GM23338 (cell line): Measurements from ENCODE around the gene HPS3. TPM values are rescaled to one million over a fixed set of nuclear protein-coding genes. Genes with fewer than 3 reads are reported as not detected.

Source experiments
- ATAC-seq: fragments of 200-7000 bp; cut with Tn5 transposase; 3 replicates; pipeline ENCODE4 v1.9.1; 2020
- DNase-seq: peaks from one replicate; pipeline ENCODE4 v3.0.0-alpha.2; 2015; ENCODE audit warnings: low spot score
- H2AFZ ChIP-seq: fragments of 200-600 bp; sonication (generic); 2 replicates; pipeline ENCODE4 v1.8.0; 2016; ENCODE audit warnings: antibody characterized with exemption, mild to moderate bottlenecking, moderate library complexity
- H3F3A ChIP-seq: fragments of 200-600 bp; sonication (generic); replicated peaks from 2 replicates; pipeline ENCODE4 v1.8.0; 2017; ENCODE audit warnings: antibody characterized with exemption, mixed run types, low read depth
- H3K27ac ChIP-seq: fragments of 200-600 bp; sonication (generic); 2 replicates; pipeline ENCODE4 v1.6.1; 2016; ENCODE audit warnings: low read depth
- H3K27me3 ChIP-seq: fragments of 200-600 bp; sonication (generic); 2 replicates; pipeline ENCODE4 v1.8.0; 2016; ENCODE audit warnings: mild to moderate bottlenecking, mixed run types, moderate library complexity; ENCODE audit not compliant: insufficient read depth
- H3K36me3 ChIP-seq: fragments of 200-600 bp; sonication (generic); 2 replicates; pipeline ENCODE4 v1.8.0; 2016; ENCODE audit warnings: mild to moderate bottlenecking; ENCODE audit not compliant: insufficient read depth
- H3K4me1 ChIP-seq: fragments of 200-600 bp; sonication (generic); 2 replicates; pipeline ENCODE4 v1.8.0; 2016; ENCODE audit warnings: mild to moderate bottlenecking, moderate library complexity; ENCODE audit not compliant: insufficient read depth
- H3K4me2 ChIP-seq: fragments of 200-600 bp; sonication (generic); 2 replicates; pipeline ENCODE4 v1.7.1; 2017; ENCODE audit warnings: mixed run types
- H3K4me3 ChIP-seq: fragments of 200-600 bp; sonication (generic); 2 replicates; pipeline ENCODE4 v1.6.1; 2016; ENCODE audit warnings: mixed run types
- H3K79me2 ChIP-seq: fragments of 200-600 bp; sonication (generic); replicated peaks from 2 replicates; pipeline ENCODE4 v1.8.0; 2017; ENCODE audit warnings: mild to moderate bottlenecking; ENCODE audit not compliant: insufficient read depth
- H3K9me2 ChIP-seq: fragments of 200-600 bp; sonication (generic); 2 replicates; pipeline ENCODE4 v1.8.0; 2017; ENCODE audit not compliant: insufficient read depth
- H4K20me1 ChIP-seq: fragments of 200-600 bp; sonication (generic); replicated peaks from 2 replicates; pipeline ENCODE4 v1.8.0; 2017; ENCODE audit warnings: mild to moderate bottlenecking; ENCODE audit not compliant: insufficient read depth
- H3K27ac Mint-ChIP-seq: 2 replicates; pipeline ENCODE4 v1.8.0; 2020; ENCODE audit warnings: inconsistent platforms, mild to moderate bottlenecking, moderate library complexity, mixed read lengths
- H3K27me3 Mint-ChIP-seq: 3 replicates; pipeline ENCODE4 v1.8.0; 2022; ENCODE audit warnings: low read depth, mild to moderate bottlenecking, moderate library complexity, mixed read lengths, inconsistent platforms; ENCODE audit not compliant: insufficient read depth, poor library complexity
- H3K36me3 Mint-ChIP-seq: 3 replicates; pipeline ENCODE4 v1.8.0; 2021; ENCODE audit warnings: low read depth, mild to moderate bottlenecking, inconsistent platforms, moderate library complexity, mixed read lengths
- H3K4me1 Mint-ChIP-seq: 3 replicates; pipeline ENCODE4 v1.8.0; 2020; ENCODE audit warnings: mild to moderate bottlenecking, inconsistent platforms, mixed read lengths
- H3K4me3 Mint-ChIP-seq: 3 replicates; pipeline ENCODE4 v1.8.0; 2021; ENCODE audit warnings: moderate library complexity, mild to moderate bottlenecking, inconsistent platforms, mixed read lengths
- H3K9me3 Mint-ChIP-seq: 3 replicates; pipeline ENCODE4 v1.8.0; 2020; ENCODE audit warnings: moderate library complexity, mild to moderate bottlenecking, inconsistent platforms, mixed read lengths
- CREB1 ChIP-seq: fragments of 250-450 bp; sonication (Bioruptor Pico); IDR thresholded peaks from 2 replicates; pipeline ENCODE4 v1.5.0; 2020; ENCODE audit warnings: low read depth, mild to moderate bottlenecking, moderate library complexity
- CTCF ChIP-seq, 2 experiments: fragments of 200-600 bp in 1 of 2; sonication (generic) in 1 of 2; conservative IDR thresholded peaks; 2 replicates each; pipeline versions ENCODE4 v1.5.1 to v1.6.1; 2016 to 2017; ENCODE audit warnings: antibody characterized with exemption in 2 of 2, low read depth in 2 of 2, mild to moderate bottlenecking in 2 of 2, moderate library complexity in 1 of 2
- ETS1 ChIP-seq: IDR thresholded peaks from 2 replicates; pipeline ENCODE4 v1.6.1; 2016; ENCODE audit warnings: antibody characterized with exemption
- EZH2 ChIP-seq: fragments of 200-600 bp; sonication (generic); IDR thresholded peaks from one replicate; pipeline ENCODE4 v1.8.0; 2017; ENCODE audit warnings: antibody characterized with exemption, mild to moderate bottlenecking, low read depth; ENCODE audit not compliant: unreplicated experiment
- EZH2phosphoT487 ChIP-seq: fragments of 200-600 bp; sonication (generic); IDR thresholded peaks from one replicate; pipeline ENCODE4 v1.8.1; 2018; ENCODE audit warnings: antibody characterized with exemption; ENCODE audit not compliant: unreplicated experiment
- JUNB ChIP-seq: IDR thresholded peaks from one replicate; pipeline ENCODE4 v1.6.1; 2016; ENCODE audit warnings: antibody characterized with exemption; ENCODE audit not compliant: unreplicated experiment
- NANOG ChIP-seq: IDR thresholded peaks from 2 replicates; pipeline ENCODE4 v1.6.1; 2016; ENCODE audit warnings: antibody characterized with exemption, borderline replicate concordance
- POLR2AphosphoS5 ChIP-seq: IDR thresholded peaks from 2 replicates; pipeline ENCODE4 v1.6.1; 2016; ENCODE audit warnings: antibody characterized with exemption, low read depth
- REST ChIP-seq: IDR thresholded peaks from one replicate; pipeline ENCODE4 v1.6.1; 2018; ENCODE audit warnings: antibody characterized with exemption; ENCODE audit not compliant: unreplicated experiment
- STAT1 ChIP-seq: IDR thresholded peaks from one replicate; pipeline ENCODE4 v1.6.1; 2016; ENCODE audit warnings: antibody characterized with exemption; ENCODE audit not compliant: unreplicated experiment
- ZNF114 ChIP-seq: fragments of 250-450 bp; sonication (Bioruptor Pico); IDR thresholded peaks from 2 replicates; pipeline ENCODE4 v1.5.0; 2020; ENCODE audit warnings: mild to moderate bottlenecking, moderate library complexity
- ZNF331 ChIP-seq: fragments of 250-450 bp; sonication (Bioruptor Pico); IDR thresholded peaks from 2 replicates; pipeline ENCODE4 v1.5.0; 2020; ENCODE audit warnings: low read depth, mild to moderate bottlenecking, moderate library complexity
- ZNF462 ChIP-seq: fragments of 250-450 bp; sonication (Bioruptor Pico); IDR thresholded peaks from 2 replicates; pipeline ENCODE4 v1.5.0; 2020; ENCODE audit warnings: mild to moderate bottlenecking, moderate library complexity
- polyA plus RNA-seq: library from polyadenylated mRNA; unstranded; fragments of >200 nt; fragmentation: Nextera tagmentation; extraction: Ambion mirVana; gene quantifications from 2 replicates; pipeline ENCODE4 v1.2.1, GENCODE V29; 2016
- total RNA-seq: library from RNA; depleted of rRNA; stranded (reverse); fragments of >200 nt; shearing (Covaris generic); gene quantifications from 2 replicates; pipeline ENCODE4 v1.2.3, GENCODE V29; 2014

The HPS3 gene
- total and polyA plus RNA-seq, 2 experiments from 2014 or later: 41.7 to 66.8 TPM

- Histone ChIP-seq H3K27me3 (no peaks in the 10 kb centered on the region), H3K27ac (no peak overlapping the region), H3K36me3 (no peaks in the 10 kb centered on the region), H3K9me2 (0 out of 2 replicates have a peak, but pooled peaks cover 3% of the 10 kb centered on the region), H3K4me3 (no peak overlapping the region), H3F3A (no peaks in the 10 kb centered on the region), H2AFZ (no peak overlapping the region), H3K4me2 (no peak overlapping the region), H3K79me2 (no peaks in the 10 kb centered on the region), H3K4me1 (peaks cover 33% of the 10 kb centered on the region), H4K20me1 (no peaks in the 10 kb centered on the region)
- H3K4me3 Mint-ChIP-seq: no peak overlapping the region
- peak; percentile 57 for DNase-seq
- peak; percentile 59 for ATAC-seq
- peaks cover 4% of the 10 kb centered on the region for H3K27me3 Mint-ChIP-seq
- peak overlapping the region; percentile 12; the same call in 1 of the 2 replicates for H3K27ac Mint-ChIP-seq
- peaks cover 7% of the 10 kb centered on the region for H3K9me3 Mint-ChIP-seq
- H3K4me1 Mint-ChIP-seq: peaks cover 36% of the 10 kb centered on the region
- TF ChIP-seq STAT1: no peak
- no peak for TF ChIP-seq ZNF114 (CRISPR knock-in tag)
- no peak for TF ChIP-seq ETS1
- TF ChIP-seq ZNF331: no peak
- no peak for TF ChIP-seq NANOG
- no peak for TF ChIP-seq ZNF462 (CRISPR knock-in tag)
- TF ChIP-seq JUNB: no peak
- no peak for TF ChIP-seq EZH2
- no peak for TF ChIP-seq CREB1 (CRISPR knock-in tag)
- no peak for TF ChIP-seq CTCF (conservative IDR thresholded peaks at IDR 0.05; ENCODE audit: low read depth in 2 of 2)
- TF ChIP-seq POLR2AphosphoS5: no peak
- no peak for TF ChIP-seq REST
- no peak for TF ChIP-seq EZH2phosphoT487
- peaks cover 29% of the 10 kb centered on the region for H3K36me3 Mint-ChIP-seq
Observed at GRCh38 chr3:149186721-149187120, 57.3 kb downstream of the HPS3 start.
